Activated naive CD4-positive, alpha-beta T cell treated with anti-CD3 and anti-CD28 coated beads, Interleukin-2, amount 50 U/mL, for 72 hours (primary cell): ENCODE measurements around the gene DNASE1L3. TPM values are rescaled to one million over a fixed set of nuclear protein-coding genes. Genes with fewer than 3 reads are reported as not detected.

Source experiments
- total RNA-seq, 2 donors: library from RNA; stranded (reverse); gene quantifications; one replicate each; pipeline ENCODE4 v1.2.3, GENCODE V29; 2022

The DNASE1L3 gene
- total RNA-seq, 2 donors from 2014 or later, result not detected

Other genes with a start within 250 kb of the DNASE1L3 start
- gene FLNB, start 202.6 kb downstream of the DNASE1L3 start, total RNA-seq, result 10 to 100 TPM; 17.5 to 34.2 TPM
- 1 to 10 TPM; 3.5 to 5.5 TPM for gene ABHD6, start 26.8 kb upstream of the DNASE1L3 start, total RNA-seq
- gene RPP14, start 95.3 kb upstream of the DNASE1L3 start, total RNA-seq, result 10 to 100 TPM; 14.7 to 16.8 TPM
- gene HTD2, start 95.5 kb upstream of the DNASE1L3 start, total RNA-seq, result 10 to 100 TPM in 1 of 2 donors, 1 to 10 TPM in 1; 8.5 to 10.3 TPM
- 10 to 100 TPM; 15.0 to 27.4 TPM for gene PXK, start 121.9 kb upstream of the DNASE1L3 start, total RNA-seq
- gene PDHB, start 222.9 kb upstream of the DNASE1L3 start, total RNA-seq, result 10 to 100 TPM; 53.0 to 56.5 TPM